KOPT-K1 (cell line): Measurements from ENCODE around the gene TXNDC2.

Experiments used
- H3K27ac ChIP-seq: fragments of 200-600 bp; sonication (generic); 2 replicates; pipeline ENCODE4 v1.5.1; 2016; ENCODE audit warnings: antibody characterized with exemption, mild to moderate bottlenecking, low read depth, low read length; ENCODE audit not compliant: poor library complexity, severe bottlenecking
- H3K36me3 ChIP-seq: fragments of 200-600 bp; sonication (generic); 2 replicates; pipeline ENCODE4 v1.5.1; 2017; ENCODE audit warnings: antibody characterized with exemption, mild to moderate bottlenecking, low read length, moderate library complexity; ENCODE audit not compliant: insufficient read depth
- H3K9me3 ChIP-seq: fragments of 200-600 bp; sonication (generic); 2 replicates; pipeline ENCODE4 v1.5.1; 2017; ENCODE audit warnings: antibody characterized with exemption, low read length, mild to moderate bottlenecking; ENCODE audit not compliant: insufficient read depth, poor library complexity, severe bottlenecking

Gene TXNDC2

GRCh38 chr18:9924371-9924943 is 38.7 kb downstream of the TXNDC2 start:
- H3K9me3 ChIP-seq: no peaks in the 10 kb centered on the region
- peaks cover 5% of the 10 kb centered on the region for H3K36me3 ChIP-seq
- no peak overlapping the region for H3K27ac ChIP-seq

- Histone ChIP-seq H3K36me3 (peaks cover 5% of the 10 kb centered on the region), H3K9me3 (no peaks in the 10 kb centered on the region), H3K27ac (no peak overlapping the region)
These were observed 39.6 kb downstream of the TXNDC2 start for GRCh38 chr18:9925369-9925768.

GRCh38 chr18:9925795-9926194 is 40.0 kb downstream of the TXNDC2 start:
- Histone ChIP-seq H3K9me3 (no peaks in the 10 kb centered on the region), H3K27ac (no peak overlapping the region), H3K36me3 (peaks cover 5% of the 10 kb centered on the region)

- no peak overlapping the region for H3K27ac ChIP-seq
- H3K36me3 ChIP-seq: peaks cover 5% of the 10 kb centered on the region
- H3K9me3 ChIP-seq: no peaks in the 10 kb centered on the region
These were observed 40.6 kb downstream of the TXNDC2 start for GRCh38 chr18:9926223-9926894.

- no peak overlapping the region for H3K27ac ChIP-seq
- H3K36me3 ChIP-seq: peaks cover 9% of the 10 kb centered on the region
- H3K9me3 ChIP-seq: no peaks in the 10 kb centered on the region
These were observed 41.2 kb downstream of the TXNDC2 start for GRCh38 chr18:9926977-9927376.

GRCh38 chr18:9927392-9928063 is 41.8 kb downstream of the TXNDC2 start:
- Histone ChIP-seq H3K9me3 (no peaks in the 10 kb centered on the region), H3K27ac (no peak overlapping the region), H3K36me3 (peaks cover 15% of the 10 kb centered on the region)

GRCh38 chr18:9928646-9929259 is 43.0 kb downstream of the TXNDC2 start:
- Histone ChIP-seq H3K27ac (no peak overlapping the region), H3K9me3 (no peaks in the 10 kb centered on the region), H3K36me3 (peaks cover 27% of the 10 kb centered on the region)

- no peaks in the 10 kb centered on the region for H3K9me3 ChIP-seq
- H3K27ac ChIP-seq: no peak overlapping the region
- H3K36me3 ChIP-seq: peaks cover 36% of the 10 kb centered on the region
These were observed 44.6 kb downstream of the TXNDC2 start for GRCh38 chr18:9930299-9930884.

- no peaks in the 10 kb centered on the region for H3K9me3 ChIP-seq
- H3K36me3 ChIP-seq: peaks cover 43% of the 10 kb centered on the region
- H3K27ac ChIP-seq: no peak overlapping the region
These were observed 45.4 kb downstream of the TXNDC2 start for GRCh38 chr18:9931146-9931545.

- H3K9me3 ChIP-seq: no peaks in the 10 kb centered on the region
- H3K27ac ChIP-seq: no peak overlapping the region
- H3K36me3 ChIP-seq: peaks cover 48% of the 10 kb centered on the region
These were observed 45.9 kb downstream of the TXNDC2 start for GRCh38 chr18:9931678-9932077.

- Histone ChIP-seq H3K27ac (no peak overlapping the region), H3K36me3 (peaks cover 70% of the 10 kb centered on the region), H3K9me3 (no peaks in the 10 kb centered on the region)
These were observed 48.1 kb downstream of the TXNDC2 start for GRCh38 chr18:9933865-9934264.

- Histone ChIP-seq H3K27ac (no peak overlapping the region), H3K36me3 (peaks cover 74% of the 10 kb centered on the region), H3K9me3 (no peaks in the 10 kb centered on the region)
These were observed 48.5 kb downstream of the TXNDC2 start for GRCh38 chr18:9934274-9934673.
